Measurements from ENCODE around the gene DMAC2. TPM values are rescaled to one million over a fixed set of nuclear protein-coding genes. Genes with fewer than 3 reads are reported as not detected.

Gene DMAC2
- total and polyA plus RNA-seq, 2 experiments from 2014 or later, result 77.2 to 86.5 TPM

DNA sequence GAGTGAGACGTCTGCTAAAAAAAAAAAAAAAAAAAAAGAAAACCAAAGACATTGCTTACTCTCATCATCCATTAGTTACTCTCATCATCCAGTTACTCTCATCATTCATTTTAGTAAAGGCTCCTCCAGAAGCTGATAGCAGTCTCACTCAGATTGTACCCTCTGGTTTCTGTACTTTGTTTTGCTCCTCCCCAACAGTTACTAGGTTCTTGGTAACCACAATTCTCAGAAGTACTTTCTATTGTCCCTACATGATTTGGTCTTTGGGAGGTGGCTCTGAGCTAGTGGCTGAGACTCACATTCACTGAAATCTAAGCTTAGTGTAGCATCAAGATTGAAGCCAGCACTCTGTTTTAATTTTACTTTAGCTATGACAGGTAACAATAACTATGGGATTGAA, 17.5 kb upstream of the DMAC2 start:
- no peak for DNase-seq (ENCODE audit: low spot score)
- H3K36me3 Mint-ChIP-seq (ENCODE audit: low read depth), result peaks cover 1% of the 10 kb centered on the region; the same call in 1 of the 3 replicates
- no peaks in the 10 kb centered on the region for H3K4me1 Mint-ChIP-seq
- no peak overlapping the region for H3K4me3 ChIP-seq
- H3K4me1 ChIP-seq (ENCODE audit: insufficient read depth), result no peaks in the 10 kb centered on the region
- H4K20me1 ChIP-seq (replicated peaks; ENCODE audit: insufficient read depth), result no peaks in the 10 kb centered on the region
- no peaks in the 10 kb centered on the region for H3F3A ChIP-seq (replicated peaks; ENCODE audit: low read depth)
- H2AFZ ChIP-seq, result peak overlapping the region; percentile 52; the same call in 1 of the 2 replicates
- peaks cover 4% of the 10 kb centered on the region for H3K27me3 Mint-ChIP-seq (ENCODE audit: insufficient read depth, low read depth, poor library complexity)
- peaks cover 4% of the 10 kb centered on the region for H3K9me3 Mint-ChIP-seq
- no peak overlapping the region for H3K4me2 ChIP-seq
- no peaks in the 10 kb centered on the region for H3K27me3 ChIP-seq (ENCODE audit: insufficient read depth)
- H3K27ac ChIP-seq (ENCODE audit: low read depth), result no peak overlapping the region
- H3K27ac Mint-ChIP-seq, result no peak overlapping the region
- no peaks in the 10 kb centered on the region for H3K79me2 ChIP-seq (replicated peaks; ENCODE audit: insufficient read depth)
- H3K36me3 ChIP-seq (ENCODE audit: insufficient read depth), result no peaks in the 10 kb centered on the region
- ATAC-seq, result no peak
- no peak for TF ChIP-seq ZNF114 (CRISPR knock-in tag; IDR thresholded peaks at IDR 0.05)
- no peak for TF ChIP-seq EZH2 (IDR thresholded peaks at IDR 0.05; ENCODE audit: low read depth, unreplicated experiment)
- TF ChIP-seq NANOG (IDR thresholded peaks at IDR 0.05; ENCODE audit: borderline replicate concordance), result no peak
- TF ChIP-seq ZNF331 (CRISPR knock-in tag; IDR thresholded peaks at IDR 0.05; ENCODE audit: low read depth), result no peak
- no peak for TF ChIP-seq EZH2phosphoT487 (IDR thresholded peaks at IDR 0.05; ENCODE audit: unreplicated experiment)
- TF ChIP-seq, protein P1, sequence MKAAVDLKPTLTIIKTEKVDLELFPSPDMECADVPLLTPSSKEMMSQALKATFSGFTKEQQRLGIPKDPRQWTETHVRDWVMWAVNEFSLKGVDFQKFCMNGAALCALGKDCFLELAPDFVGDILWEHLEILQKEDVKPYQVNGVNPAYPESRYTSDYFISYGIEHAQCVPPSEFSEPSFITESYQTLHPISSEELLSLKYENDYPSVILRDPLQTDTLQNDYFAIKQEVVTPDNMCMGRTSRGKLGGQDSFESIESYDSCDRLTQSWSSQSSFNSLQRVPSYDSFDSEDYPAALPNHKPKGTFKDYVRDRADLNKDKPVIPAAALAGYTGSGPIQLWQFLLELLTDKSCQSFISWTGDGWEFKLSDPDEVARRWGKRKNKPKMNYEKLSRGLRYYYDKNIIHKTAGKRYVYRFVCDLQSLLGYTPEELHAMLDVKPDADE (IDR thresholded peaks at IDR 0.05), result no peak
- TF ChIP-seq, protein P2, sequence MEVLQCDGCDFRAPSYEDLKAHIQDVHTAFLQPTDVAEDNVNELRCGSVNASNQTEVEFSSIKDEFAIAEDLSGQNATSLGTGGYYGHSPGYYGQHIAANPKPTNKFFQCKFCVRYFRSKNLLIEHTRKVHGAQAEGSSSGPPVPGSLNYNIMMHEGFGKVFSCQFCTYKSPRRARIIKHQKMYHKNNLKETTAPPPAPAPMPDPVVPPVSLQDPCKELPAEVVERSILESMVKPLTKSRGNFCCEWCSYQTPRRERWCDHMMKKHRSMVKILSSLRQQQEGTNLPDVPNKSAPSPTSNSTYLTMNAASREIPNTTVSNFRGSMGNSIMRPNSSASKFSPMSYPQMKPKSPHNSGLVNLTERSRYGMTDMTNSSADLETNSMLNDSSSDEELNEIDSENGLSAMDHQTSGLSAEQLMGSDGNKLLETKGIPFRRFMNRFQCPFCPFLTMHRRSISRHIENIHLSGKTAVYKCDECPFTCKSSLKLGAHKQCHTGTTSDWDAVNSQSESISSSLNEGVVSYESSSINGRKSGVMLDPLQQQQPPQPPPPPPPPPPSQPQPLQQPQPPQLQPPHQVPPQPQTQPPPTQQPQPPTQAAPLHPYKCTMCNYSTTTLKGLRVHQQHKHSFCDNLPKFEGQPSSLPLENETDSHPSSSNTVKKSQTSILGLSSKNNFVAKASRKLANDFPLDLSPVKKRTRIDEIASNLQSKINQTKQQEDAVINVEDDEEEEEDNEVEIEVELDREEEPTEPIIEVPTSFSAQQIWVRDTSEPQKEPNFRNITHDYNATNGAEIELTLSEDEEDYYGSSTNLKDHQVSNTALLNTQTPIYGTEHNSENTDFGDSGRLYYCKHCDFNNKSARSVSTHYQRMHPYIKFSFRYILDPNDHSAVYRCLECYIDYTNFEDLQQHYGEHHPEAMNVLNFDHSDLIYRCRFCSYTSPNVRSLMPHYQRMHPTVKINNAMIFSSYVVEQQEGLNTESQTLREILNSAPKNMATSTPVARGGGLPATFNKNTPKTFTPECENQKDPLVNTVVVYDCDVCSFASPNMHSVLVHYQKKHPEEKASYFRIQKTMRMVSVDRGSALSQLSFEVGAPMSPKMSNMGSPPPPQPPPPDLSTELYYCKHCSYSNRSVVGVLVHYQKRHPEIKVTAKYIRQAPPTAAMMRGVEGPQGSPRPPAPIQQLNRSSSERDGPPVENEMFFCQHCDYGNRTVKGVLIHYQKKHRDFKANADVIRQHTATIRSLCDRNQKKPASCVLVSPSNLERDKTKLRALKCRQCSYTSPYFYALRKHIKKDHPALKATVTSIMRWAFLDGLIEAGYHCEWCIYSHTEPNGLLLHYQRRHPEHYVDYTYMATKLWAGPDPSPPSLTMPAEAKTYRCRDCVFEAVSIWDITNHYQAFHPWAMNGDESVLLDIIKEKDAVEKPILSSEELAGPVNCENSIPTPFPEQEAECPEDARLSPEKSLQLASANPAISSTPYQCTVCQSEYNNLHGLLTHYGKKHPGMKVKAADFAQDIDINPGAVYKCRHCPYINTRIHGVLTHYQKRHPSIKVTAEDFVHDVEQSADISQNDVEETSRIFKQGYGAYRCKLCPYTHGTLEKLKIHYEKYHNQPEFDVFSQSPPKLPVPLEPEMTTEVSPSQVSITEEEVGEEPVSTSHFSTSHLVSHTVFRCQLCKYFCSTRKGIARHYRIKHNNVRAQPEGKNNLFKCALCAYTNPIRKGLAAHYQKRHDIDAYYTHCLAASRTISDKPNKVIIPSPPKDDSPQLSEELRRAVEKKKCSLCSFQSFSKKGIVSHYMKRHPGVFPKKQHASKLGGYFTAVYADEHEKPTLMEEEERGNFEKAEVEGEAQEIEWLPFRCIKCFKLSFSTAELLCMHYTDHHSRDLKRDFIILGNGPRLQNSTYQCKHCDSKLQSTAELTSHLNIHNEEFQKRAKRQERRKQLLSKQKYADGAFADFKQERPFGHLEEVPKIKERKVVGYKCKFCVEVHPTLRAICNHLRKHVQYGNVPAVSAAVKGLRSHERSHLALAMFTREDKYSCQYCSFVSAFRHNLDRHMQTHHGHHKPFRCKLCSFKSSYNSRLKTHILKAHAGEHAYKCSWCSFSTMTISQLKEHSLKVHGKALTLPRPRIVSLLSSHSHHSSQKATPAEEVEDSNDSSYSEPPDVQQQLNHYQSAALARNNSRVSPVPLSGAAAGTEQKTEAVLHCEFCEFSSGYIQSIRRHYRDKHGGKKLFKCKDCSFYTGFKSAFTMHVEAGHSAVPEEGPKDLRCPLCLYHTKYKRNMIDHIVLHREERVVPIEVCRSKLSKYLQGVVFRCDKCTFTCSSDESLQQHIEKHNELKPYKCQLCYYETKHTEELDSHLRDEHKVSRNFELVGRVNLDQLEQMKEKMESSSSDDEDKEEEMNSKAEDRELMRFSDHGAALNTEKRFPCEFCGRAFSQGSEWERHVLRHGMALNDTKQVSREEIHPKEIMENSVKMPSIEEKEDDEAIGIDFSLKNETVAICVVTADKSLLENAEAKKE (CRISPR knock-in tag; IDR thresholded peaks at IDR 0.05), result no peak
- no peak for TF ChIP-seq STAT1 (IDR thresholded peaks at IDR 0.05; ENCODE audit: unreplicated experiment)
- TF ChIP-seq POLR2AphosphoS5 (IDR thresholded peaks at IDR 0.05; ENCODE audit: low read depth), result no peak
- TF ChIP-seq JUNB (IDR thresholded peaks at IDR 0.05; ENCODE audit: unreplicated experiment), result no peak
- TF ChIP-seq, protein P3, sequence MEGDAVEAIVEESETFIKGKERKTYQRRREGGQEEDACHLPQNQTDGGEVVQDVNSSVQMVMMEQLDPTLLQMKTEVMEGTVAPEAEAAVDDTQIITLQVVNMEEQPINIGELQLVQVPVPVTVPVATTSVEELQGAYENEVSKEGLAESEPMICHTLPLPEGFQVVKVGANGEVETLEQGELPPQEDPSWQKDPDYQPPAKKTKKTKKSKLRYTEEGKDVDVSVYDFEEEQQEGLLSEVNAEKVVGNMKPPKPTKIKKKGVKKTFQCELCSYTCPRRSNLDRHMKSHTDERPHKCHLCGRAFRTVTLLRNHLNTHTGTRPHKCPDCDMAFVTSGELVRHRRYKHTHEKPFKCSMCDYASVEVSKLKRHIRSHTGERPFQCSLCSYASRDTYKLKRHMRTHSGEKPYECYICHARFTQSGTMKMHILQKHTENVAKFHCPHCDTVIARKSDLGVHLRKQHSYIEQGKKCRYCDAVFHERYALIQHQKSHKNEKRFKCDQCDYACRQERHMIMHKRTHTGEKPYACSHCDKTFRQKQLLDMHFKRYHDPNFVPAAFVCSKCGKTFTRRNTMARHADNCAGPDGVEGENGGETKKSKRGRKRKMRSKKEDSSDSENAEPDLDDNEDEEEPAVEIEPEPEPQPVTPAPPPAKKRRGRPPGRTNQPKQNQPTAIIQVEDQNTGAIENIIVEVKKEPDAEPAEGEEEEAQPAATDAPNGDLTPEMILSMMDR (conservative IDR thresholded peaks at IDR 0.05; ENCODE audit: low read depth in 2 of 2), result no peak
- TF ChIP-seq CREB1 (CRISPR knock-in tag; IDR thresholded peaks at IDR 0.05; ENCODE audit: low read depth), result no peak
- TF ChIP-seq, protein P4, sequence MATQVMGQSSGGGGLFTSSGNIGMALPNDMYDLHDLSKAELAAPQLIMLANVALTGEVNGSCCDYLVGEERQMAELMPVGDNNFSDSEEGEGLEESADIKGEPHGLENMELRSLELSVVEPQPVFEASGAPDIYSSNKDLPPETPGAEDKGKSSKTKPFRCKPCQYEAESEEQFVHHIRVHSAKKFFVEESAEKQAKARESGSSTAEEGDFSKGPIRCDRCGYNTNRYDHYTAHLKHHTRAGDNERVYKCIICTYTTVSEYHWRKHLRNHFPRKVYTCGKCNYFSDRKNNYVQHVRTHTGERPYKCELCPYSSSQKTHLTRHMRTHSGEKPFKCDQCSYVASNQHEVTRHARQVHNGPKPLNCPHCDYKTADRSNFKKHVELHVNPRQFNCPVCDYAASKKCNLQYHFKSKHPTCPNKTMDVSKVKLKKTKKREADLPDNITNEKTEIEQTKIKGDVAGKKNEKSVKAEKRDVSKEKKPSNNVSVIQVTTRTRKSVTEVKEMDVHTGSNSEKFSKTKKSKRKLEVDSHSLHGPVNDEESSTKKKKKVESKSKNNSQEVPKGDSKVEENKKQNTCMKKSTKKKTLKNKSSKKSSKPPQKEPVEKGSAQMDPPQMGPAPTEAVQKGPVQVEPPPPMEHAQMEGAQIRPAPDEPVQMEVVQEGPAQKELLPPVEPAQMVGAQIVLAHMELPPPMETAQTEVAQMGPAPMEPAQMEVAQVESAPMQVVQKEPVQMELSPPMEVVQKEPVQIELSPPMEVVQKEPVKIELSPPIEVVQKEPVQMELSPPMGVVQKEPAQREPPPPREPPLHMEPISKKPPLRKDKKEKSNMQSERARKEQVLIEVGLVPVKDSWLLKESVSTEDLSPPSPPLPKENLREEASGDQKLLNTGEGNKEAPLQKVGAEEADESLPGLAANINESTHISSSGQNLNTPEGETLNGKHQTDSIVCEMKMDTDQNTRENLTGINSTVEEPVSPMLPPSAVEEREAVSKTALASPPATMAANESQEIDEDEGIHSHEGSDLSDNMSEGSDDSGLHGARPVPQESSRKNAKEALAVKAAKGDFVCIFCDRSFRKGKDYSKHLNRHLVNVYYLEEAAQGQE (IDR thresholded peaks at IDR 0.05; ENCODE audit: unreplicated experiment), result no peak
- H3K9me2 ChIP-seq (ENCODE audit: insufficient read depth), result no peaks in the 10 kb centered on the region
- H3K4me3 Mint-ChIP-seq, result no peak overlapping the region
